ENCODE measurements around the gene PATE4.

DNA sequence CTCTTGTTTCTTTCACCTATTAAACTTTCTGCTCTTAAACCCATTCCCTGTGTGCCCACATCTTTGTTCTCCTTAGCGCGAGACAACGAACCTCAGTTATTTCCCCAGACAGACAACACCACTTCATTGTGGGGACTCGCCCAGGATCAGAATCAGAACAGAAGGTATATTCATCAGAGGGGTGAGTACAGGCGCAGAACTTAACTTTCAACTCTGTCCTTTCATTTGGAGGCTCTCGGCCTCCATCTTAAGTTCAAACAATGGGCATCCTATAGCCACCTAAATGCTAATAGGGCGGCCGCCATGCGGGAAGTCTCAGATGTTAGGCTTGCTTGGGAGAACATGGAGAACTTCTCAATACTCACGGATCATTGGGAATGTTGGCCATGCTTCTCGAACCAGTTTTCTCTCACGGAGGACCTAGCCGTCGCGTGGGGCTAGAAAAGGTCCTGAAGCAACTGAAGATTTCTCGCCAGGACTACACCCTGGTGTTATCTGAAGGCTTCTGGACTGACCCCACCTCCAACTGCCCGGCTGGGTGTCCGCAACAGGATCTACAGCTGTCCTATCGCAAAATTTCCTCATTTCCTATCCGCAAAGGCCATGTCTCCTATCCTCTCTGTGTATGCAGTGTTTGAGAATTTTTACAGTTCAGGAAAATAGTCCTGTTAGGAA is 40.9 kb downstream of the PATE4 start:
- no peak for TF ChIP-seq YY1 (IDR thresholded peaks at IDR 0.05; ENCODE audit: insufficient read depth, insufficient read length)
- TF ChIP-seq SUZ12 (IDR thresholded peaks at IDR 0.05; ENCODE audit: extremely low read depth, insufficient read depth, insufficient read length): no peak
- no peak for TF ChIP-seq ZNF274 (IDR thresholded peaks at IDR 0.05; ENCODE audit: low read depth, low read length)

Data from NT2/D1 (cell line).